Tibial artery (tissue), 4 donors: ENCODE measurements around the gene KCTD7.
"Not testable (repeated sequence)": the region's sequence is repeated elsewhere in the genome, so short reads cannot be mapped to it uniquely, and the experiment has no call there.

Experiments used
- DNase-seq, 2 donors: peaks; one replicate each; pipeline ENCODE4 v3.0.0-alpha.2; 2019
- H3K27ac ChIP-seq, 2 donors: fragments of 200-600 bp; sonication (generic) in 1 of 2; 1 replicate in 1 of 2; 2 replicates in 1 of 2; pipeline ENCODE4 v1.5.1; 2018 to 2019; ENCODE audit warnings: mild to moderate bottlenecking in 1 of 2
- H3K27me3 ChIP-seq, 2 donors: fragments of 200-600 bp; sonication (generic) in 1 of 2; one replicate each; pipeline versions ENCODE4 v1.5.1 to v1.6.0; 2016 to 2019
- H3K36me3 ChIP-seq, 3 donors: fragments of 200-600 bp; sonication (generic) in 2 of 3; one replicate each; pipeline ENCODE4 v1.5.1; 2016 to 2019; ENCODE audit warnings: mild to moderate bottlenecking in 2 of 3
- H3K4me1 ChIP-seq, 4 donors: fragments of 200-600 bp; sonication (generic) in 2 of 4; 1 replicate in 3 of 4; 2 replicates in 1 of 4; pipeline ENCODE4 v1.5.1; 2016 to 2019
- H3K4me3 ChIP-seq, 2 donors: fragments of 200-600 bp; sonication (generic) in 1 of 2; 1 replicate in 1 of 2; 2 replicates in 1 of 2; pipeline ENCODE4 v1.5.1; 2018 to 2019; ENCODE audit warnings: mild to moderate bottlenecking in 2 of 2
- H3K9me3 ChIP-seq, 3 donors: fragments of 200-600 bp; sonication (generic) in 1 of 3; one replicate each; pipeline ENCODE4 v1.5.1; 2016 to 2019
- CTCF ChIP-seq, 2 experiments: fragments of 200-600 bp in 1 of 2; fragments of 450-650 bp in 1 of 2; IDR thresholded peaks; one replicate each; pipeline ENCODE4 v1.5.1; 2017 to 2019; ENCODE audit warnings: antibody characterized with exemption in 2 of 2, mild to moderate bottlenecking in 1 of 2, moderate library complexity in 1 of 2
- intact Hi-C: fragments of 100-400 bp; cut with DNase I; formaldehyde crosslinking; loops from one replicate; pipeline ENCODE4 v1.15.0; 2023; ENCODE audit warnings: low total_unique reads

KCTD7 gene

GRCh38 chr7:66628361-66629221, at the start of gene KCTD7:
TSS of gene KCTD7 (plus strand) at chr7:66628881. CDS start at chr7:66629065, 184 bp downstream.
- Histone ChIP-seq H3K4me3 (peak within 1 kb of the TSS; percentile 64 to 77), H3K27ac (peak within 1 kb of the TSS; percentile 90 to 98), H3K9me3 (no peaks in the 10 kb centered on the region), H3K4me1 (peaks cover 0 to 25% (median 13%) of the 10 kb centered on the region in 4 donors), H3K27me3 (no peaks in the 10 kb centered on the region), H3K36me3 (peaks cover 3 to 7% (median 6%) of the 10 kb centered on the region in 3 donors)
- intact Hi-C loops, result loop anchor here (2.0 to 10.0 kb wide), 4 partner anchors 36 to 134 kb away; partner anchors contain the start of gene RABGEF1
- peak in 1 of 2 experiments; percentile 5 for TF ChIP-seq CTCF (IDR thresholded peaks at IDR 0.05)
- peak; percentile 97 to 100 for DNase-seq

GRCh38 chr7:66580380-66580779, 48.3 kb upstream of the KCTD7 start:
- H3K27ac ChIP-seq, intact Hi-C loops, H3K9me3 ChIP-seq, DNase-seq, H3K27me3 ChIP-seq, H3K4me3 ChIP-seq: not testable (repeated sequence)
- H3K36me3 ChIP-seq, result peaks cover 0 to 20% (median 16%) of the 10 kb centered on the region in 3 donors
- peaks cover 0 to 27% (median 3%) of the 10 kb centered on the region in 4 donors for H3K4me1 ChIP-seq

DNA sequence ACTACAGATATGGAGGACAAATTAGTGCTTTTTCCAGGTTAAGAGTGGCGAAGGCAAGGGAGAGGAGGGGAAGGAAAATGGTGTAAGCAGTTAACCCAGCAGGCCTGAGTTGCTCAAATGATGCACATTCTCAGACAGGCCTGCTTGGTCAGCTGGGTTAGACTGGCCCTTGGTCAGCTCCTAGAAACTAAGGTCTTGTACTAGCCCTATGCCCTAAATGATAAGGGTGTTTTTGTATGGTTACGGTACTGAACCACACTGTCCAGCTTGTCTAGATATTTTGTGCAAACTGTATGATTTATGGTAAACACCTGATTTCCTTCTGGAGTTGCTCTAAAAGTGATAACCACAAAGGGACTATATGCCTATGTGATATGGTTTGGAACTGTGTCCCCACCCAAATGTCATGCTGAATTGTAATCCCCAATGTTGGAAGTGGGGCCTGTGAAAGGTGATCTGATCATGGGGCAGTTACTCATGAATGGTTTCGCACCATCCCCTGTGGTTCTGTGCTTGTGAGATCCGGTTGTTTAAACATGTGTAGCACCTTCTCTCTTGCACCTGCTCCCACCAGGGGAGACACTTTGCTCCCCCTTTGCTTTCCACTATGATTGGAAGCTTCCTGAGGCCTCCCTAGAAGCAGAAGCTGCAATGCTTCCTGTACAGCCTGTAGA, 45.7 kb upstream of the KCTD7 start:
- H3K27ac ChIP-seq, H3K9me3 ChIP-seq, H3K27me3 ChIP-seq, H3K4me3 ChIP-seq, DNase-seq, intact Hi-C loops: not testable (repeated sequence)
- peaks cover 0 to 28% (median 2%) of the 10 kb centered on the region in 4 donors for H3K4me1 ChIP-seq
- H3K36me3 ChIP-seq, result peaks cover 0 to 20% (median 16%) of the 10 kb centered on the region in 3 donors

- no peaks in the 10 kb centered on the region for H3K9me3 ChIP-seq
- no peaks in the 10 kb centered on the region for H3K27me3 ChIP-seq
- intact Hi-C loops, result no loop called here
- no peak for TF ChIP-seq CTCF (IDR thresholded peaks at IDR 0.05)
- H3K36me3 ChIP-seq, result peaks cover 0 to 20% (median 16%) of the 10 kb centered on the region in 3 donors
- peaks cover 0 to 29% (median 2%) of the 10 kb centered on the region in 4 donors for H3K4me1 ChIP-seq
- no peak overlapping the region for H3K4me3 ChIP-seq
- no peak for DNase-seq
- no peak overlapping the region for H3K27ac ChIP-seq
Observed at GRCh38 chr7:66583490-66584110, 45.1 kb upstream of the KCTD7 start.

DNA sequence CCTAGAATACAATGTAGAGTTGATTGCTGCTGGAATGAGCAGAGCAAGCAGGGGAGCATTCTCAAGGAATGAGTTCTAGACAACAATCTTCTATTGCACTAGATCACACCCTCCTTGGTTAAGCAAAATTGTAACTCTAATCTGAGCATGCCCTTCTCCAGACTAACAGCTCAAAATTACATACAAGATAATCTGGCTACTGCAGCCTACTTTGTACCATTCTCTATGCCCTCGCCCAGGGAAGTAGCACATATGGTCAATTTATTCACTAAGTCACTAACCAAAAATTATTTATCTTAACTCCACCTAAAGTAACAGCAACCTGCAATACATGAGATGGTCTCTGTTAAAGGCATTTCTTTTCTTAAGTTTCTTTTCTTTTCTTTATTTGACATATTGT, 42.5 kb upstream of the KCTD7 start:
- intact Hi-C loops, result no loop called here
- Histone ChIP-seq H3K9me3 (no peaks in the 10 kb centered on the region), H3K36me3 (peaks cover 0 to 20% (median 16%) of the 10 kb centered on the region in 3 donors), H3K4me1 (peaks cover 0 to 50% (median 19%) of the 10 kb centered on the region in 4 donors), H3K4me3 (no peak overlapping the region), H3K27me3 (no peaks in the 10 kb centered on the region), H3K27ac (no peak overlapping the region)
- no peak for TF ChIP-seq CTCF (IDR thresholded peaks at IDR 0.05)
- DNase-seq, result no peak

GRCh38 chr7:66588226-66588625, 40.5 kb upstream of the KCTD7 start:
- H3K27ac ChIP-seq, H3K4me3 ChIP-seq, H3K27me3 ChIP-seq, H3K9me3 ChIP-seq, intact Hi-C loops, DNase-seq, H3K36me3 ChIP-seq: not testable (repeated sequence)
- peaks cover 5 to 57% (median 25%) of the 10 kb centered on the region in 4 donors for H3K4me1 ChIP-seq

GRCh38 chr7:66588856-66589570, 39.7 kb upstream of the KCTD7 start:
- H3K9me3 ChIP-seq, DNase-seq, H3K4me3 ChIP-seq, intact Hi-C loops, H3K27ac ChIP-seq, H3K36me3 ChIP-seq, H3K27me3 ChIP-seq: not testable (repeated sequence)
- H3K4me1 ChIP-seq, result peaks cover 5 to 57% (median 25%) of the 10 kb centered on the region in 4 donors

- H3K9me3 ChIP-seq, intact Hi-C loops, H3K27me3 ChIP-seq, H3K36me3 ChIP-seq, DNase-seq: not testable (repeated sequence)
- peaks cover 5 to 52% (median 25%) of the 10 kb centered on the region in 4 donors for H3K4me1 ChIP-seq
- H3K4me3 ChIP-seq, result peak overlapping the region; percentile 87 to 89
- H3K27ac ChIP-seq, result peak overlapping the region; percentile 95 to 96
Observed at GRCh38 chr7:66590302-66591057, 38.2 kb upstream of the KCTD7 start.

GRCh38 chr7:66591058-66591798, 37.5 kb upstream of the KCTD7 start:
- DNase-seq, result peak; percentile 30 to 67
- Histone ChIP-seq H3K4me1 (peaks cover 5 to 50% (median 25%) of the 10 kb centered on the region in 4 donors), H3K4me3 (peak overlapping the region; percentile 87 to 89), H3K27ac (peak overlapping the region; percentile 95 to 96)
- H3K9me3 ChIP-seq, intact Hi-C loops, H3K36me3 ChIP-seq, H3K27me3 ChIP-seq: not testable (repeated sequence)
